LNCaP clone FGC (cell line): ENCODE data around the gene CDCA3.

Experiments used
- DNase-seq: peaks from one replicate; pipeline ENCODE4 v3.0.0-alpha.2; 2011; ENCODE audit warnings: low read depth
- H3K4me3 ChIP-seq: 2 replicates; pipeline ENCODE4 v1.5.1; 2011; ENCODE audit warnings: mild to moderate bottlenecking, low read depth, low read length, control low read depth
- CTCF ChIP-seq: IDR thresholded peaks from 2 replicates; pipeline ENCODE4 v1.5.1; 2012; ENCODE audit warnings: mild to moderate bottlenecking; ENCODE audit not compliant: control insufficient read depth, insufficient read depth; ENCODE audit errors: extremely low read depth

CDCA3 gene

GRCh38 chr12:6863586-6864321 lies 12.7 kb upstream of the CDCA3 start:
- no peak overlapping the region for H3K4me3 ChIP-seq
- no peak for DNase-seq
- no peak for TF ChIP-seq CTCF

GRCh38 chr12:6863033-6863432 lies 11.9 kb upstream of the CDCA3 start:
- no peak for TF ChIP-seq CTCF
- no peak for DNase-seq
- H3K4me3 ChIP-seq: no peak overlapping the region

GRCh38 chr12:6861391-6861790 lies 10.3 kb upstream of the CDCA3 start:
- no peak overlapping the region for H3K4me3 ChIP-seq
- TF ChIP-seq CTCF: no peak
- DNase-seq: no peak

GRCh38 chr12:6860942-6861341 lies 9.9 kb upstream of the CDCA3 start:
- no peak overlapping the region for H3K4me3 ChIP-seq
- no peak for TF ChIP-seq CTCF
- DNase-seq: no peak

- no peak for TF ChIP-seq CTCF
- DNase-seq: no peak
- no peak overlapping the region for H3K4me3 ChIP-seq
These were observed 9.0 kb upstream of the CDCA3 start for GRCh38 chr12:6860116-6860515.

GRCh38 chr12:6858799-6859198 lies 7.7 kb upstream of the CDCA3 start:
- DNase-seq: no peak
- TF ChIP-seq CTCF: no peak
- no peak overlapping the region for H3K4me3 ChIP-seq

GRCh38 chr12:6855322-6855721 lies 4.2 kb upstream of the CDCA3 start:
- H3K4me3 ChIP-seq: no peak overlapping the region
- TF ChIP-seq CTCF: no peak
- DNase-seq: no peak
